Measurements from ENCODE around the gene L3MBTL3. TPM values are rescaled to one million over a fixed set of nuclear protein-coding genes. Genes with fewer than 3 reads are reported as not detected.

The L3MBTL3 gene
- total and polyA plus RNA-seq, 2 experiments from 2014 or later: 8.7 to 11.2 TPM

GRCh38 chr6:130119211-130119610 is 100.8 kb downstream of the L3MBTL3 start:
- no peaks in the 10 kb centered on the region for H3K27me3 ChIP-seq (ENCODE audit: insufficient read depth)
- no peaks in the 10 kb centered on the region for H3K9me3 Mint-ChIP-seq
- no peaks in the 10 kb centered on the region for H3F3A ChIP-seq (replicated peaks; ENCODE audit: low read depth)
- no peak overlapping the region for H2AFZ ChIP-seq
- H3K27ac ChIP-seq (ENCODE audit: low read depth): no peak overlapping the region
- H3K4me1 Mint-ChIP-seq: no peaks in the 10 kb centered on the region
- ATAC-seq (no peak), DNase-seq (ENCODE audit: low spot score) (no peak)
- no peaks in the 10 kb centered on the region for H3K36me3 Mint-ChIP-seq (ENCODE audit: low read depth)
- TF ChIP-seq CREB1 (CRISPR knock-in tag; IDR thresholded peaks at IDR 0.05; ENCODE audit: low read depth) (no peak), EZH2phosphoT487 (IDR thresholded peaks at IDR 0.05; ENCODE audit: unreplicated experiment) (no peak), POLR2AphosphoS5 (IDR thresholded peaks at IDR 0.05; ENCODE audit: low read depth) (no peak), ETS1 (IDR thresholded peaks at IDR 0.05) (no peak), NANOG (IDR thresholded peaks at IDR 0.05; ENCODE audit: borderline replicate concordance) (no peak), ZNF331 (CRISPR knock-in tag; IDR thresholded peaks at IDR 0.05; ENCODE audit: low read depth) (no peak), JUNB (IDR thresholded peaks at IDR 0.05; ENCODE audit: unreplicated experiment) (no peak), ZNF114 (CRISPR knock-in tag; IDR thresholded peaks at IDR 0.05) (no peak), STAT1 (IDR thresholded peaks at IDR 0.05; ENCODE audit: unreplicated experiment) (no peak), EZH2 (IDR thresholded peaks at IDR 0.05; ENCODE audit: low read depth, unreplicated experiment) (no peak)
- TF ChIP-seq, protein P1, sequence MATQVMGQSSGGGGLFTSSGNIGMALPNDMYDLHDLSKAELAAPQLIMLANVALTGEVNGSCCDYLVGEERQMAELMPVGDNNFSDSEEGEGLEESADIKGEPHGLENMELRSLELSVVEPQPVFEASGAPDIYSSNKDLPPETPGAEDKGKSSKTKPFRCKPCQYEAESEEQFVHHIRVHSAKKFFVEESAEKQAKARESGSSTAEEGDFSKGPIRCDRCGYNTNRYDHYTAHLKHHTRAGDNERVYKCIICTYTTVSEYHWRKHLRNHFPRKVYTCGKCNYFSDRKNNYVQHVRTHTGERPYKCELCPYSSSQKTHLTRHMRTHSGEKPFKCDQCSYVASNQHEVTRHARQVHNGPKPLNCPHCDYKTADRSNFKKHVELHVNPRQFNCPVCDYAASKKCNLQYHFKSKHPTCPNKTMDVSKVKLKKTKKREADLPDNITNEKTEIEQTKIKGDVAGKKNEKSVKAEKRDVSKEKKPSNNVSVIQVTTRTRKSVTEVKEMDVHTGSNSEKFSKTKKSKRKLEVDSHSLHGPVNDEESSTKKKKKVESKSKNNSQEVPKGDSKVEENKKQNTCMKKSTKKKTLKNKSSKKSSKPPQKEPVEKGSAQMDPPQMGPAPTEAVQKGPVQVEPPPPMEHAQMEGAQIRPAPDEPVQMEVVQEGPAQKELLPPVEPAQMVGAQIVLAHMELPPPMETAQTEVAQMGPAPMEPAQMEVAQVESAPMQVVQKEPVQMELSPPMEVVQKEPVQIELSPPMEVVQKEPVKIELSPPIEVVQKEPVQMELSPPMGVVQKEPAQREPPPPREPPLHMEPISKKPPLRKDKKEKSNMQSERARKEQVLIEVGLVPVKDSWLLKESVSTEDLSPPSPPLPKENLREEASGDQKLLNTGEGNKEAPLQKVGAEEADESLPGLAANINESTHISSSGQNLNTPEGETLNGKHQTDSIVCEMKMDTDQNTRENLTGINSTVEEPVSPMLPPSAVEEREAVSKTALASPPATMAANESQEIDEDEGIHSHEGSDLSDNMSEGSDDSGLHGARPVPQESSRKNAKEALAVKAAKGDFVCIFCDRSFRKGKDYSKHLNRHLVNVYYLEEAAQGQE (IDR thresholded peaks at IDR 0.05; ENCODE audit: unreplicated experiment): no peak
- TF ChIP-seq, protein P2, sequence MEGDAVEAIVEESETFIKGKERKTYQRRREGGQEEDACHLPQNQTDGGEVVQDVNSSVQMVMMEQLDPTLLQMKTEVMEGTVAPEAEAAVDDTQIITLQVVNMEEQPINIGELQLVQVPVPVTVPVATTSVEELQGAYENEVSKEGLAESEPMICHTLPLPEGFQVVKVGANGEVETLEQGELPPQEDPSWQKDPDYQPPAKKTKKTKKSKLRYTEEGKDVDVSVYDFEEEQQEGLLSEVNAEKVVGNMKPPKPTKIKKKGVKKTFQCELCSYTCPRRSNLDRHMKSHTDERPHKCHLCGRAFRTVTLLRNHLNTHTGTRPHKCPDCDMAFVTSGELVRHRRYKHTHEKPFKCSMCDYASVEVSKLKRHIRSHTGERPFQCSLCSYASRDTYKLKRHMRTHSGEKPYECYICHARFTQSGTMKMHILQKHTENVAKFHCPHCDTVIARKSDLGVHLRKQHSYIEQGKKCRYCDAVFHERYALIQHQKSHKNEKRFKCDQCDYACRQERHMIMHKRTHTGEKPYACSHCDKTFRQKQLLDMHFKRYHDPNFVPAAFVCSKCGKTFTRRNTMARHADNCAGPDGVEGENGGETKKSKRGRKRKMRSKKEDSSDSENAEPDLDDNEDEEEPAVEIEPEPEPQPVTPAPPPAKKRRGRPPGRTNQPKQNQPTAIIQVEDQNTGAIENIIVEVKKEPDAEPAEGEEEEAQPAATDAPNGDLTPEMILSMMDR (conservative IDR thresholded peaks at IDR 0.05; ENCODE audit: low read depth in 2 of 2): no peak
- TF ChIP-seq, protein P3, sequence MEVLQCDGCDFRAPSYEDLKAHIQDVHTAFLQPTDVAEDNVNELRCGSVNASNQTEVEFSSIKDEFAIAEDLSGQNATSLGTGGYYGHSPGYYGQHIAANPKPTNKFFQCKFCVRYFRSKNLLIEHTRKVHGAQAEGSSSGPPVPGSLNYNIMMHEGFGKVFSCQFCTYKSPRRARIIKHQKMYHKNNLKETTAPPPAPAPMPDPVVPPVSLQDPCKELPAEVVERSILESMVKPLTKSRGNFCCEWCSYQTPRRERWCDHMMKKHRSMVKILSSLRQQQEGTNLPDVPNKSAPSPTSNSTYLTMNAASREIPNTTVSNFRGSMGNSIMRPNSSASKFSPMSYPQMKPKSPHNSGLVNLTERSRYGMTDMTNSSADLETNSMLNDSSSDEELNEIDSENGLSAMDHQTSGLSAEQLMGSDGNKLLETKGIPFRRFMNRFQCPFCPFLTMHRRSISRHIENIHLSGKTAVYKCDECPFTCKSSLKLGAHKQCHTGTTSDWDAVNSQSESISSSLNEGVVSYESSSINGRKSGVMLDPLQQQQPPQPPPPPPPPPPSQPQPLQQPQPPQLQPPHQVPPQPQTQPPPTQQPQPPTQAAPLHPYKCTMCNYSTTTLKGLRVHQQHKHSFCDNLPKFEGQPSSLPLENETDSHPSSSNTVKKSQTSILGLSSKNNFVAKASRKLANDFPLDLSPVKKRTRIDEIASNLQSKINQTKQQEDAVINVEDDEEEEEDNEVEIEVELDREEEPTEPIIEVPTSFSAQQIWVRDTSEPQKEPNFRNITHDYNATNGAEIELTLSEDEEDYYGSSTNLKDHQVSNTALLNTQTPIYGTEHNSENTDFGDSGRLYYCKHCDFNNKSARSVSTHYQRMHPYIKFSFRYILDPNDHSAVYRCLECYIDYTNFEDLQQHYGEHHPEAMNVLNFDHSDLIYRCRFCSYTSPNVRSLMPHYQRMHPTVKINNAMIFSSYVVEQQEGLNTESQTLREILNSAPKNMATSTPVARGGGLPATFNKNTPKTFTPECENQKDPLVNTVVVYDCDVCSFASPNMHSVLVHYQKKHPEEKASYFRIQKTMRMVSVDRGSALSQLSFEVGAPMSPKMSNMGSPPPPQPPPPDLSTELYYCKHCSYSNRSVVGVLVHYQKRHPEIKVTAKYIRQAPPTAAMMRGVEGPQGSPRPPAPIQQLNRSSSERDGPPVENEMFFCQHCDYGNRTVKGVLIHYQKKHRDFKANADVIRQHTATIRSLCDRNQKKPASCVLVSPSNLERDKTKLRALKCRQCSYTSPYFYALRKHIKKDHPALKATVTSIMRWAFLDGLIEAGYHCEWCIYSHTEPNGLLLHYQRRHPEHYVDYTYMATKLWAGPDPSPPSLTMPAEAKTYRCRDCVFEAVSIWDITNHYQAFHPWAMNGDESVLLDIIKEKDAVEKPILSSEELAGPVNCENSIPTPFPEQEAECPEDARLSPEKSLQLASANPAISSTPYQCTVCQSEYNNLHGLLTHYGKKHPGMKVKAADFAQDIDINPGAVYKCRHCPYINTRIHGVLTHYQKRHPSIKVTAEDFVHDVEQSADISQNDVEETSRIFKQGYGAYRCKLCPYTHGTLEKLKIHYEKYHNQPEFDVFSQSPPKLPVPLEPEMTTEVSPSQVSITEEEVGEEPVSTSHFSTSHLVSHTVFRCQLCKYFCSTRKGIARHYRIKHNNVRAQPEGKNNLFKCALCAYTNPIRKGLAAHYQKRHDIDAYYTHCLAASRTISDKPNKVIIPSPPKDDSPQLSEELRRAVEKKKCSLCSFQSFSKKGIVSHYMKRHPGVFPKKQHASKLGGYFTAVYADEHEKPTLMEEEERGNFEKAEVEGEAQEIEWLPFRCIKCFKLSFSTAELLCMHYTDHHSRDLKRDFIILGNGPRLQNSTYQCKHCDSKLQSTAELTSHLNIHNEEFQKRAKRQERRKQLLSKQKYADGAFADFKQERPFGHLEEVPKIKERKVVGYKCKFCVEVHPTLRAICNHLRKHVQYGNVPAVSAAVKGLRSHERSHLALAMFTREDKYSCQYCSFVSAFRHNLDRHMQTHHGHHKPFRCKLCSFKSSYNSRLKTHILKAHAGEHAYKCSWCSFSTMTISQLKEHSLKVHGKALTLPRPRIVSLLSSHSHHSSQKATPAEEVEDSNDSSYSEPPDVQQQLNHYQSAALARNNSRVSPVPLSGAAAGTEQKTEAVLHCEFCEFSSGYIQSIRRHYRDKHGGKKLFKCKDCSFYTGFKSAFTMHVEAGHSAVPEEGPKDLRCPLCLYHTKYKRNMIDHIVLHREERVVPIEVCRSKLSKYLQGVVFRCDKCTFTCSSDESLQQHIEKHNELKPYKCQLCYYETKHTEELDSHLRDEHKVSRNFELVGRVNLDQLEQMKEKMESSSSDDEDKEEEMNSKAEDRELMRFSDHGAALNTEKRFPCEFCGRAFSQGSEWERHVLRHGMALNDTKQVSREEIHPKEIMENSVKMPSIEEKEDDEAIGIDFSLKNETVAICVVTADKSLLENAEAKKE (CRISPR knock-in tag; IDR thresholded peaks at IDR 0.05): no peak
- H3K36me3 ChIP-seq (ENCODE audit: insufficient read depth): no peaks in the 10 kb centered on the region
- H3K4me2 ChIP-seq: no peak overlapping the region
- H3K9me2 ChIP-seq (ENCODE audit: insufficient read depth): no peaks in the 10 kb centered on the region
- no peak overlapping the region for H3K27ac Mint-ChIP-seq
- no peak overlapping the region for H3K4me3 ChIP-seq
- H3K27me3 Mint-ChIP-seq (ENCODE audit: insufficient read depth, low read depth, poor library complexity): no peaks in the 10 kb centered on the region
- H3K4me3 Mint-ChIP-seq: no peak overlapping the region
- H3K4me1 ChIP-seq (ENCODE audit: insufficient read depth): no peaks in the 10 kb centered on the region
- H3K79me2 ChIP-seq (replicated peaks; ENCODE audit: insufficient read depth): no peaks in the 10 kb centered on the region
- H4K20me1 ChIP-seq (replicated peaks; ENCODE audit: insufficient read depth): no peaks in the 10 kb centered on the region

Measured in GM23338 (cell line).